Measurements from ENCODE around the gene ZFP36L1.

The ZFP36L1 gene

DNA sequence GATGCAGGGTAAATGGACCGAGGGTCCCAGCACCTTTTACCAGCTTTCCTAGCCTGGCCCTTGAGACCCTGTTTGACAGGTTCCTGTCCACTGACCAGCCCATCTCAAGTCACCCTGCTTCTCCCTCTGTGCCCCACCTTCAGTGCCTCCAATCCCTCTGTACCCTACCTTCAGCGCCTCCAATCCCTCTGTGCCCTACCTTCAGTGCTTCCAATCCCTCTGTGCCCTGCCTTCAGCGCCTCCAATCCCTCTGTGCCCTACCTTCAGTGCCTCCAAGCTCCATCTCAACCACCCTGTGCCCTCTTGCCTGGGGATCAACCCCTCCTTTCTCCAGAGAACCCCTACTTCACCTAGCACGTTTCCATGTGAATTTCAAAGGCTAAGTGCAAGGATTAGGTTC lies 54.3 kb downstream of the ZFP36L1 start:
- no peak for DNase-seq (ENCODE audit: low read depth in 2 of 2)

Data from fibroblast of skin of left quadriceps (primary cell).